Fibroblast of skin of right quadriceps (primary cell): ENCODE results near the gene SSX2IP.
"Not testable (repeated sequence)": the region's sequence is repeated elsewhere in the genome, so short reads cannot be mapped to it uniquely, and the experiment has no call there.

Experiments
- DNase-seq: peaks from one replicate; pipeline ENCODE4 v3.0.0-alpha.2; 2013

SSX2IP gene

DNA sequence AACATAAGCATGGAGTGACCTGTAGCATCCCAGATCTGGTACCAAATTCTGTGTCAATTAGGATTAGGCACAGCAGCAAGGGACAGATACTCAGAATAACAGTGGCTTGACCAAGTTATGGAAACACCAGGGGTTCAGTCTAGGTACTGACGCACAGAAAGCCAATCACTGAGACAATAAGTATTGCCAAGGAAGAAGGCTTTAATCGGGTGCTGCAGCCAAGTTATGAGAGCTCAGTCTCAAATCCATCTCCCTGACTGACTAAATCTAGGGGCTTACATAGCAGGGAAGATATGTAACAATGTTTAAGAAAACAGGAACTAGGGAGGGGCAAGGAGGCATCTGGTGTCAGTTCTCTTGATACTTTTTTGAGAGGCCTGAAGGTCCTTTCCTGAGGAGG is 76.4 kb downstream of the SSX2IP start:
- DNase-seq: no peak

DNA sequence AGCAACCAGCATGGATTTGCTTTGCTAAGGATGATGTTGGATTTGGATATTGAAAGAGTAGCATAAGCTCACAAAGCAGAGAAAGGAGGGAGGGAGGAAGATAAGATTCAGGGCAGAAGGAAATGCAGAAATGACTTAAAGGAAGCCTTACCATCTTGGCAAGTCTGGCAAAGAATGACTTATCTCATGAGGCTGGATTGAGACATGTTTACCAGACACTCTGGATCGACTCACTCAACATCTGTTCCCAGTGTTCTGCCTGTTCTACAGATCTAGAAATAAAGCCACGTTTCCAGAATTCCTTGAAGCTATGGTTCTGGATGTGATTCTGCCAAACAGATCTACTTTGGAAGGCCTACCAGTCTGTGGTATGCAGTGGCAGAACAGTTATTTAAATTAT is 77.2 kb downstream of the SSX2IP start:
- DNase-seq: no peak

DNA sequence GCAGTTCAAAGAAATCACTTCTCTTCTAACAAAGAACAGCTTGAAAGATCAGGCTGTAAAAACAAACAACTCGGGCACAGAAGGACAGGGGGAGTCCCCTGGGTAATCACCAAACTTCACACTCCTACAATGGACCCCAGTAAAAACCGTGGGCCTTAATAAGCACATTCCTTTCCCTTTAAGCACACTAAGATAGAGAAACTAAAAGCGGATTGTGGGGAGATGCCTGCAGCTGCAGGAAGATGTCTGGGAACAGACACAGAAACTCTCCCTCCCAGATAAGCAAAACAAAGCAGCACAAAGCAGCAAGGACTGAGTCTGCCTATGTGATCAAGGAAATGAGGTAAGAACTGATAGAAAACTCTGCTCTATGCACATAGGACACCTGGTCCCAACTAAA is 78.5 kb downstream of the SSX2IP start:
- DNase-seq: peak; percentile 37

DNA sequence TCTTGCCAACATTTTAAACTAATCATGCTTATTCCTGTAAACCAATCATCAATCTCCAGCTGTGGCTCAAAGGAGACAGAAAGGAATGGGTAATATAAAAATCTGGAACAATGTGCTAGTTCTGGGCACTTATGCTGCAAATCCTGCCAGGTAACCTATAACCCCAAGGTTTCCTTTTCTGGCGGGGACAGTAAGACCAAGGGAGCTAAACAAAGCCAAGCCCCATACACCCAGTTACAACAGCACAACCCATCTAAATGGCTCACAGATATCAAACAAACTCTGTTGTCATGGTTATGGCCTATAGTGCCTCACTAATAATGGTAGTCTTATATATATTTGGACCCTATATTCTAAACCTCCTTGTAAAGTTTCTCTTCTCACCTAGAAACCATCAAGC is 79.2 kb downstream of the SSX2IP start:
- DNase-seq: no peak

DNA sequence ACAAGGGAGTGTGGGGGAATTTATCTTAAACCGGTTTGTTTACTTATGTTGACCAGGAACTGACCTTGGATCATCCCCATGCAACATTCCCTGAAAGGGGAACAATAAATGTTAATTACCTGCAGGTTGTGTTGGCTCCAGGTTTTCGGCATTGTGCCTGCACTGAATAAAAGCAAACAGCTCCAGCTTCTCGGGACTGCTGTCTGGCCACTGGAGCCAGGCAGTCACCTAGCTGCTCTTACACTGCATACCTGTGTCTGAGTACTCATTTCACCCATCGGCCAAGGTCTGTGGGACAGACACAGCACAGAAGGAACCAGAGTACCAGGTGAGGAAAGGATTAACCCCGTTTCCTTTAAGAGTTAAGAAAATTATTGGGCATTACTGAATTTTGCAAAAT is 83.3 kb downstream of the SSX2IP start:
- no peak for DNase-seq

DNA sequence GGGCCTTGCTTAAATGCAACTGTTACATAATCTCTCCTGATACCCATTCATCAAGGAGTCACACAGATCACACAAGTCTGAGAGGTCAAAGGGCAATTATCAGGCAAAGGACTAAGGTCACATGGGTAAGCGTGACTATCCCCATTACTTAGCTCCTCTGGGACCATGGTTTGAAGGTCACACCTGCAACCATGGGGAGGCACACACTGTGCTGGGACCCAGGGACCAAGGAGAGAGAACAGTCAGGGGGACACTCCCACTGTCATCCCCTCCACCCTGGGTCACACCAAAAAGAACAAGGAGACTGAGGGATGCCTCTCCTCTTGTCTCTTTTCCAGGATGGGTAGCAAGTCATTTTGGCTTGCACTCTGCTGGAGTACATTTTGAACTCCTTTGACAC is 85.1 kb downstream of the SSX2IP start:
- DNase-seq: no peak

DNA sequence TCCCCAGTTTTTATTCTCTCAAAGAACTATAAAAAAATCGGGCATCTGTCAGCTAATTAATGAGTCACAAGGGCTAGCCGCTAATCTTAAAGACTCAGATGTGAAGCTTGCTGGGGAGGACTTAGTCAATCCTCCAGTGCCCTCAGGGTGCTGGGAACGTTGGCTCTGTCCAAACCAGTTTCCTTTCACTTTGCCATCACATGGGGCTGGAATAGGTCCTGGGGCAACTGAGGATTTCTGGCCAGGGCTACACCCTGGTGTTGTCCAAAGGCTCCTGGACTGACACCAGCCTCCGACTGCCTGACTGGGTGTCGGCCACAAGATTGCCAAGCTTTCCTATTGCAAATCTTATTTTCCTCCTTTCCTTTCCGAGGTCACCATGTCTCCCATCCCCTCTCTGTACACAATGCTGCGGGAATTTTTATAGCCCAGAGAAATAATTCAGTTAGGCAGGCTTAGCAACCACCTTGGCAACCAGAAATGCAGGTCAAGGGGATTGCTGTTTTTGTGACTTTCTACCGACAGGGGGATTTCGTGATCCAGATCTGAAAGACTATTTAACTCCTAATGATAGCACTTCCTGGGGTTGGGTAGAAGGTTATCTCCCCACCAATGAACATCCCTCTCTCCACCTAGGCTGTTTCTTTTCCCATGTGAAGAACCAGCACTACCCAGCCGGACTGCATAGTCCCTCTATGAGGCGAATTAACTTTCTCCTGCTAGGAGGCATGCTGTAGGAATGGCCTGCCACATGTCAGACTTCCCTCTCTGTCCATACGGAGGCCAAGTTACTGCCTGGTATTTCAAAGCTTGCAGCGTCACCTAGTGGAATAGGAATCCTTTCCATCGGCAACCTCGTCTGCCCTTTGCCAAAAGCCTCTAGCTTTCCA is 86.1 kb downstream of the SSX2IP start:
- peak; percentile 79 for DNase-seq

DNA sequence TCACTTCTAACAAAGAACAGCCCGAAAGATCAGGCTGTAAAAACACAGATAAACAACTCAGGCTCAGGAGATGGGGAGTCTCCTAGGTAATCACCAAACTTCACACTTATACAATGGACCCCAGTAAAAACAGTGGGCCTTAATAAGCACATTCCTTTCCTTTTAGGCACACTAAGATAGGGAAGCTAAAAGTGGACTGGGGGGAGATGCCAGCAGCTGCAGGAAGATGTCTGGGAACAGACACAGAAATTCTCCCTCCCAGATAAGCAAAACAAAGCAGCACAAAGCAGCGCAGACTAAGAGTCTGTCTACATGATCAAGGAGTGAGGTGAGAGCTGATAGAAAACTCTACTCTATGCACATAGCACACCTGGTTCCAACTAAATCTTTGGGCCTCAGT is 87.0 kb downstream of the SSX2IP start:
- peak; percentile 54 for DNase-seq

DNA sequence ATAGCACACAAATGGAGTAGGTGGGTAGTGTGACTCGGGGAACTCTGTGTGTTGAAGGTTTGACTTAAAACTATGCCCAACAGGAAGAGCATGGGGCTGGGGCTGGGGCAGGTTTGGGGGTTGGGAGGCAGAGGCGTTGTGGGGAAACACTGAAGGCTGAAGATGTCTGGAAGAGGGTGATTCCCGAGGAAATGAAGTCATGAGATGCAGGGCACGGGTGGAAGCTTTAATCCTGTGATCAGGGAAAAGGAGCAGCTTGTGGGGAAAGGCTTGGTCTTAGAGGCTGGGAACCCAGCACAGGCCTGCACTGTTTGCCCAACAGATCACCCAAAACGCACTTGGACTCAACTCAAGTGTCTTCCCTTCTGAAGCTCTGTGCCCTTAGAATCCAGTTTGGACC is 89.5 kb downstream of the SSX2IP start:
- DNase-seq: no peak

DNA sequence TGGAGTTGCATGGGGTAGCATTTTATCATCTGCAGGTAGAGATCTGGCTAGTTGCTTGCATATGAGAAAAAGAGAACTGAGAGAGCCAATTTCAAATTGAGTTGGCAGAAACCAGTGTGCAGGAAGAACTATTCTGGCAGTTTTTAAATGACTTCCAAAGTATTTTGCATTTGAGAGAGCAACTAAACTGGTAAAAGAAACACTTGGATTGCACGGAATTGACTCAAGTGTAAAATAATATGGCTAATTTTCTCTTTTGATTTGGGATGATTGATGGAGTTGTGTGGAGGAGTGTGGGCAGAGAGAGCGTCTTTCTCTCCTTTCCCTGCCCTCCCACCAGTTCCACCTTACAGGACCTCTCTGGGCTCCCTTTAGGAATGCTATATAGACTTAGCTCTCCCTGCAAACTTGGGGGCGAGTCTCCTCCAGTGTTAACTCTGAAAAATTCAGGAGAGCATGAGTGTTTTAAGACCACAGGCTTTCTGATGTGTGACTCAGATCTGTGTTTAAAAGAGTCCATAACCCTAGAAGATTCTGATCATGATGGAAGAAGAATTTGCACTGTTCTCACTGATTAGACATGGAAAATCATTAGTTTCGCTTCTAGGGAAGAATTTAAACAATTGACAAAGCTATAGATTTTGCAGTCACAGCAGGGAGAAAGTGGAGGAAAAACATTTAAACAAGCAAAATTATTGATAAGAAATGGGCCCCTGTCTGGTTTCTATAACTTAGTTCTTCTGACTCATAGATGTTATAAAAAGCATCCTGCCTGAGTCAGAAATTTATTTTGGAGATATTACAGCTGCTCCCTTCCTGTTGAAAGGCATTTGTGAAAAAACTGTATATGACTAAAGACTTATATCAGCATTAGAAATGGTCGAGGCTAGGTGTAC is 91.2 kb downstream of the SSX2IP start:
- peak; percentile 89 for DNase-seq

DNA sequence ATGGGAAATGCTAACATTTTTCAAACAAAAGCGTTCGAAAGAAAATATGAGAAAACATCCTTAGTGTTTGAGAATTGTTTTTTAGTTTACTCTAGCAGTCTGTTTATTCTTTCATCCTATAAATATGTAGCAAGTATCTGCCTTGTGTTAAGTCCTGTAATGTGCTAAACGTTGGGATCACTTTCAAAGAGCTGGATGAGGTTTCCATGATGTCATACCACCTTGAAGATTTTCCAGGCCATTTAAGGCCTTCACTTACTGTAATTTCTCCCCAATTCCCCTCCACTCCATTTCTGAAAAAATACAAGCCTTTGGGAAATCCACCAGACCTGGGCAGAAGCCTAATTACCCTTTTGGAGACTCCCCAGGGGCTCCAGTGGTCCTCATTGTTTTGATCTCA is 91.8 kb downstream of the SSX2IP start:
- DNase-seq: peak; percentile 41

DNA sequence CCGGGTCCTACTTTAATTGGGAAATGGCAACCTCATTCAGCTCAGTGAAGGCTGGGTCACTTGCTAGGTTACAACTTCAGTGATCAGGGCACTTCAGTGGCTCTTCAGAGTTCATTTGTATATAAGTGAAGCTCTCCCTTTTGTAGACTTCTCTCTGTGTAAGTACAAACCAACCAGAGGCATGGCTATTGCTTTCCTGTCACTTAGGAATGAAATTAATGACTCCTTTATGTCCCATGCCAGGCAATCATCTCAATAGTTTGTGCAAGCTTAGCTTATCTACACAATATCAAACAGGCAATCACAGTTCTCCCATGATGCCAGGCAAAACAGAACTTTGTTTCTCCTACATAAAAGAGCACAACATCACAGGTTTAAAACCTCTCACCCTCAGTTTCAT is 93.2 kb downstream of the SSX2IP start:
- no peak for DNase-seq

DNA sequence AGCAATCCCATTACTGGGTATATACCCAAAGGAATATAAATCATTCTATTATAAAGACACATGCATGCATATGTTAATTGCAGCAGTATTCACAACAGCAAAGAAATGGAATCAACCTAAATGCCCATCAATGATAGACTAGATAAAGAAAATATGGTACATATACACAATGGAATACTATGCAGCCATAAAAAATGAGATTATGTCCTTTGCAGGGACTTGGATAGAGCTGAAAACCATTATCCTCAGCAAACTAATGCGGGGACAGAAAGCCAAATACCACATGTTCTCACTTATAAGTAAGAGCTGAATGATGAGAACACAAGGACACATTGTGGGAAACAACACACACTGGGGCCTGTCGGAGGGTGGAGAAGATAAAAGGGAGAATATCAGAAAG is 95.3 kb downstream of the SSX2IP start:
- DNase-seq: not testable (repeated sequence)
